HG03520 (cell line): ENCODE results near the gene RBM26.
"Not testable (repeated sequence)": the region's sequence is repeated elsewhere in the genome, so short reads cannot be mapped to it uniquely, and the experiment has no call there.

Experiments used
- ATAC-seq: cut with Tn5 transposase; IDR thresholded peaks from one replicate; pipeline ENCODE4 v1.9.1; 2021; ENCODE audit warnings: mild to moderate bottlenecking, moderate library complexity; ENCODE audit not compliant: unreplicated experiment

RBM26 gene

DNA sequence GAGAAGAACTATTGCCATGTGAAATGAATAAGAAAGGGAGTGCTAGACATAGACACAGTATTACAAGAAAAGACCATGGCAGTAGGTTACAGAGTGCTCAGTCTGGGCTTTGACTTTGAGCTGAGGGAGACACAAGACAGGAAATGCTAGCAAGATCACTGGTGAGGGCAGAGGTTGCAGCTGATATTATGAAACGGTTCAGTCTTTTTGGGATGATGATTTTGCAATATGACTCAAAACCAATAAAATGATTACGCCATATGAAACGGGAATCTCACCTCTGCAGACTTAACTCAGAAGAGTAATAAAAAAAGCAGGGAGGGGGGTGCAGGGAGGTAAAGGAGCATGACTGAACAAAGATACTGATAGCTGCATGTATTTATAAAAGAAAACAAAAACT is 123.1 kb downstream of the RBM26 start:
- no peak for ATAC-seq

- ATAC-seq: no peak
Observed at GRCh38 chr13:79282508-79282907, 123.5 kb downstream of the RBM26 start.

DNA sequence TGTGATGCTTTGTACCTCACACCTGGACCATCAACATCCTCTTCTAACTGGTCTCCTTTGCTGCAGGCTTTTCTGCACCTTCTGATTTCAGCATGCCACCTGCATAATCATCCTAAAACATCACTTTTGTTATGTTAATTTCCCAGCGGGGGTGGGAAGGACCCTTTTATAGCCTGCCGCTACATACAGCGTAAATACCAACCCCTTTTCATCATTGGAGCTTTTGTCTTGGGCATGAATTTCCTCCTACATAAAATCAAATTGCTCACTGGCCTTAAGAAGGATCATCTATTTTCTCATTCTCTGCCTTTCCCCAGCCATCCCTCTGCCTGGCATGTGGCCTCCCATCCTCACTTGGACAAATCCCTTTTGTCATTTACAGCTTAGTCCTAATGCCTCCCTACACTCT is 124.7 kb downstream of the RBM26 start:
- no peak for ATAC-seq

- not testable (repeated sequence) for ATAC-seq
Observed at GRCh38 chr13:79279735-79280134, 126.3 kb downstream of the RBM26 start.

DNA sequence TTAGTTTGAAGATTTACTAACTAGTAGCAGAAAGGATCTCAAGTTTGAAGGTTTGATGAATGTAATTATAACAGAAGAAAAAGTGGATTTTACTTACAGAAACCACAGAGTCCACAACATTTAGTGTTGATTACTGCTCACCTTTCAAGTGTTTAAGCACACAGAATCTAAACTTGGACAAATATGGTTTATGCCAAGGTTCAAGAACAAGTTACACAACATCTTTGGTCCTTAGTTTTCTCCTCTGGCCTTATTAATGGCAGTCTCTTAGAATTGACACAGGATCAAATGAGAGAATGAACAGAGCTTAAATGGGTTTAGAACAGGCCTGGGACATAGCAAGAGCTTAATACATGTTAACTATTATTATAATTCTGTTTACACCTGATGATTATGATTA is 133.0 kb downstream of the RBM26 start:
- no peak for ATAC-seq

GRCh38 chr13:79271616-79272015 is 134.4 kb downstream of the RBM26 start:
- ATAC-seq: no peak

GRCh38 chr13:79270859-79271258 is 135.2 kb downstream of the RBM26 start:
- ATAC-seq: no peak
